ENCODE data around the gene SLC39A13. TPM values are rescaled to one million over a fixed set of nuclear protein-coding genes. Genes with fewer than 3 reads are reported as not detected.

Gene SLC39A13
- polyA plus RNA-seq, 4 donors, result 7.8 to 30.9 (median 18.0) TPM

DNA sequence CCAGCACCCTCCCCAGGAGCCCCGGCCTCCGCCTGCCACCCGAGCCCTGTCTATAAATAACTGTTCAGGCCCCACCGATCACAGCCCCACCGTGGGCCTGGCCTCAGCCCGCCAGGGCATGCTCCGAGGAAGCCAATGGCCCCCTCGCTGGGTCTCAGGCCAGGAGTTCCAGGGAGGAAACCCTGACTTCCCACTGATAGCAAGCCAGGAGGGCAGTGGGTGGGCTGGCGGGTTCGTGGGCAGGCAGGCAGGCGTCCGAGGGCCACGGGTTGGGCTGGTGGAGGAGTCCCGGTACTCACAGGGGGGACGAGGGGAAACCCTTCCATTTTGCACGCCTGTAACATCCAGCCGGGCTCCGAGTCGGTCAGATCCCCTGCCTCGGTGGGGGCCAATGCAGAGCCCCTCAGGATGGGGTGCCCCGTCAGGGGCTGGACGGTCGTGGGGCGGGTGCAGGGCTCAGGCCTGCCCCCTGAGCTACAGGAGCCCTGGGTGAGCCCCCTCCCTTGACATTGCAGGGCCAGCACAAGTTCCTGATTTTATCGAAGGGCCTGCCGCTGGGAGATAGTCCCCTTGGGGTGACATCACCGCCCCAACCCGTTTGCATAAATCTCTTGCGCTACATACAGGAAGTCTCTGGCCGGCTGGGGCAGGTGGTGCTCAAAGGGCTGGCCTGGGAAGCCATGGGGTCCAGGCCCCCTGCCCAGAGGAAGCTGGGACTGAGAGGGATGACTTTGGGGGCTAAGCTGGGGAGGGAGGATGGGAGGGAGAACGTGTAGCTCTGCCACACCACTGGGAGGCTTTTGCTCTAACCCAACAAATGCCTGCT, 30.2 kb upstream of the SLC39A13 start, which contains the start of gene SPI1:
SPI1 (minus strand) TSS at position 538 of the 826 bp plus-strand sequence; CDS start at position 344, 194 bp downstream.
- H3K36me3 ChIP-seq (ENCODE audit: control insufficient read depth in 3 of 3, insufficient read depth in 2 of 3, low read depth in 1 of 3, low read length in 3 of 3), result no peaks in the 10 kb centered on the region
- DNase-seq (no peak), FAIRE-seq (no peak)
- H3K4me3 ChIP-seq (ENCODE audit: low read depth in 1 of 3, low read length in 3 of 3), result peak within 1 kb of the TSS in 2 of 3 donors; percentile 9 to 19
- no peaks in the 10 kb centered on the region for H3K4me1 ChIP-seq (ENCODE audit: control insufficient read depth in 3 of 3, insufficient read depth in 2 of 3, low read depth in 1 of 3, low read length in 2 of 3)
- H3K9me3 ChIP-seq (ENCODE audit: control insufficient read depth in 2 of 2, insufficient read depth in 1 of 2, low read depth in 1 of 2, low read length in 1 of 2), result no peaks in the 10 kb centered on the region
- peak within 1 kb of the TSS in 1 of 3 donors; percentile 82 for H3K27ac ChIP-seq (ENCODE audit: low read depth in 1 of 3, low read length in 2 of 3)
- WGBS, 3 donors, result 67 to 83% (median 83%) methylated on average over 29 to 31 of the region's 31 CpGs
- H3K27me3 ChIP-seq (ENCODE audit: control insufficient read depth in 3 of 3, insufficient read depth in 3 of 3, low read length in 3 of 3), result no peaks in the 10 kb centered on the region

DNA sequence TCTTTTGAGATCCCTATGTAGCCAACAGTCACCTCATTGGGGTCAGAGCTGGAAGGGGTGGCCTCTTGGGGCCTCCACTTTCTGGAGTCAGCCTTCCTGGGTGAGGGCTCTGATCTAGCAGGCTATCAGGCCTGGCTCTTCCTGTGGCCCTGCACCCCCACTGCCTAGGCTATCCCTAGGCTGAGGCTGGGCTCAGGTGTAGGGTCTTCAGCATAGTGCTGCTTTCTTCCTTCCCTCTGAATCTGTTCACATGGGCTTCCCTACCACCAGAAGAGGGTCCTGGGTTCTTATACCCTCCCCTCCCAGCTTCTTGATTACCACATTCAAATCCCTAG, 29.6 kb upstream of the SLC39A13 start:
- H3K36me3 ChIP-seq (ENCODE audit: control insufficient read depth in 3 of 3, insufficient read depth in 2 of 3, low read depth in 1 of 3, low read length in 3 of 3), result no peaks in the 10 kb centered on the region
- no peak for FAIRE-seq
- H3K9me3 ChIP-seq (ENCODE audit: control insufficient read depth in 2 of 2, insufficient read depth in 1 of 2, low read depth in 1 of 2, low read length in 1 of 2), result no peaks in the 10 kb centered on the region
- DNase-seq, result no peak
- no peak overlapping the region for H3K4me3 ChIP-seq (ENCODE audit: low read depth in 1 of 3, low read length in 3 of 3)
- no peaks in the 10 kb centered on the region for H3K4me1 ChIP-seq (ENCODE audit: control insufficient read depth in 3 of 3, insufficient read depth in 2 of 3, low read depth in 1 of 3, low read length in 2 of 3)
- peak overlapping the region in 1 of 3 donors; percentile 78 for H3K27ac ChIP-seq (ENCODE audit: low read depth in 1 of 3, low read length in 2 of 3)
- H3K27me3 ChIP-seq (ENCODE audit: control insufficient read depth in 3 of 3, insufficient read depth in 3 of 3, low read length in 3 of 3), result no peaks in the 10 kb centered on the region

DNA sequence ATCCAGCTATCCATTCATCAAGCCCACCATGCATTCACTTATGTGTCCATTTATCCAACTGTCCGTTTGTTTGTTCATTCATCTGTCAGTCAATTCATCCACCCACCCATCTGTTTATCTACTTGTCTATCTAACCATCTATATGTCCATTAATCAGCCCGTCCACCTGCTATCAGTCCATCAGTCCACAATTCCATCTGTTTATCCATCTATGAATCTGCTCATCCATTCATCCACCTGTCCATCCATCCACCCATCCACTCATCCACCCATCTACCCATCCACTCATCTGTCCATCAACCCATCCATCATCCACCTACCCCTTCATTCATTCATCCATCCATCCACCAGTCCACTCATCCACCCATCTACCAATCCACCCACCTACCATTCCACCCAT, 29.1 kb upstream of the SLC39A13 start:
- no peak overlapping the region for H3K27ac ChIP-seq (ENCODE audit: low read depth in 1 of 3, low read length in 2 of 3)
- DNase-seq (no peak), FAIRE-seq (no peak)
- no peaks in the 10 kb centered on the region for H3K9me3 ChIP-seq (ENCODE audit: control insufficient read depth in 2 of 2, insufficient read depth in 1 of 2, low read depth in 1 of 2, low read length in 1 of 2)
- H3K36me3 ChIP-seq (ENCODE audit: control insufficient read depth in 3 of 3, insufficient read depth in 2 of 3, low read depth in 1 of 3, low read length in 3 of 3), result no peaks in the 10 kb centered on the region
- no peaks in the 10 kb centered on the region for H3K4me1 ChIP-seq (ENCODE audit: control insufficient read depth in 3 of 3, insufficient read depth in 2 of 3, low read depth in 1 of 3, low read length in 2 of 3)
- H3K27me3 ChIP-seq (ENCODE audit: control insufficient read depth in 3 of 3, insufficient read depth in 3 of 3, low read length in 3 of 3), result no peaks in the 10 kb centered on the region
- H3K4me3 ChIP-seq (ENCODE audit: low read depth in 1 of 3, low read length in 3 of 3), result no peak overlapping the region
- WGBS, 3 donors, result 75 to 84% (median 82%) methylated on average over 2 of the region's 2 CpGs

DNA sequence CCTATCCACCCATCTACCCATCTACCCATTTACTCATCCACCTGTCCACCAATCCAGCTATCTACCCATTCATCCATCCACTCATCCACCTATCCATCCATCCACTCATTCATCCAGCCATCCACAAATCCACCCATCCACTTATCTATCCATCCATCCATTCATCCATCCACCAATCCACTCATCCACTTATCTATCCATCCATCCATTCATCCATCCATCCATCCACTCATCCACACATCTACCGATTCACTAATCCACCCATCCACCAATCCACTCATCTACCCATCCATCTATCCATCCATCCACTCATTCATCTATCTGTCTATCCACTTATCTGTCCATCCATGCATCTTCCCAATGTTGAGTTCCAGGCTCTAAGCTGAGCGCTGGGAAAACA, 28.3 kb upstream of the SLC39A13 start:
- no peak for FAIRE-seq
- Histone ChIP-seq H3K4me3 (ENCODE audit: low read depth in 1 of 3, low read length in 3 of 3) (no peak overlapping the region), H3K9me3 (ENCODE audit: control insufficient read depth in 2 of 2, insufficient read depth in 1 of 2, low read depth in 1 of 2, low read length in 1 of 2) (no peaks in the 10 kb centered on the region), H3K27ac (ENCODE audit: low read depth in 1 of 3, low read length in 2 of 3) (no peak overlapping the region), H3K4me1 (ENCODE audit: control insufficient read depth in 3 of 3, insufficient read depth in 2 of 3, low read depth in 1 of 3, low read length in 2 of 3) (no peaks in the 10 kb centered on the region), H3K36me3 (ENCODE audit: control insufficient read depth in 3 of 3, insufficient read depth in 2 of 3, low read depth in 1 of 3, low read length in 3 of 3) (no peaks in the 10 kb centered on the region), H3K27me3 (ENCODE audit: control insufficient read depth in 3 of 3, insufficient read depth in 3 of 3, low read length in 3 of 3) (no peaks in the 10 kb centered on the region)
- WGBS, 3 donors, result 96 to 100% (median 97%) methylated on average over 2 of the region's 2 CpGs
- DNase-seq, result no peak

DNA sequence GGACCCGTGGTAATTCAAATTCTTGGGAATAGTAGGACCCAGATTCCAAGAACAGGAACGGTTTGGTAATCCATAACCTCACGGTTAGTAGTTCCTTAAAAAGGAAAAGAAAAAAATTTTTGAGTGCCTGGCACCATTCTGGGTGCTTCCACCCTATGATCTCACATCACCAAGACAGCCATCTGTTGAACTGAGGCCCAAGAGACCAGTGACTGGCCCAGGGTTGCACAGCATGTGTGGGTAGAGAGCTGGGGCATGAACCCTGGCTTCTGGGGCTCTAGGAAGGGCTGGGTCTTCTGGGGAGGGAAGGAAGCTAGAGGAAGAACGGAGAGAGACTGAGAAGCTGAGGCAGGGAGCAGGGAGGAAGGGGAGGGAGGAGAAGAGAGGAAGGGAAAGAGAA, 25.3 kb upstream of the SLC39A13 start:
- WGBS, 3 donors, result 70 to 85% (median 74%) methylated on average over 4 of the region's 4 CpGs
- H3K36me3 ChIP-seq (ENCODE audit: control insufficient read depth in 3 of 3, insufficient read depth in 2 of 3, low read depth in 1 of 3, low read length in 3 of 3), result no peaks in the 10 kb centered on the region
- no peaks in the 10 kb centered on the region for H3K27me3 ChIP-seq (ENCODE audit: control insufficient read depth in 3 of 3, insufficient read depth in 3 of 3, low read length in 3 of 3)
- H3K4me3 ChIP-seq (ENCODE audit: low read depth in 1 of 3, low read length in 3 of 3), result no peak overlapping the region
- FAIRE-seq (no peak), DNase-seq (no peak)
- H3K4me1 ChIP-seq (ENCODE audit: control insufficient read depth in 3 of 3, insufficient read depth in 2 of 3, low read depth in 1 of 3, low read length in 2 of 3), result peaks cover 0 to 3% (median 0%) of the 10 kb centered on the region in 3 donors
- no peak overlapping the region for H3K27ac ChIP-seq (ENCODE audit: low read depth in 1 of 3, low read length in 2 of 3)
- no peaks in the 10 kb centered on the region for H3K9me3 ChIP-seq (ENCODE audit: control insufficient read depth in 2 of 2, insufficient read depth in 1 of 2, low read depth in 1 of 2, low read length in 1 of 2)

DNA sequence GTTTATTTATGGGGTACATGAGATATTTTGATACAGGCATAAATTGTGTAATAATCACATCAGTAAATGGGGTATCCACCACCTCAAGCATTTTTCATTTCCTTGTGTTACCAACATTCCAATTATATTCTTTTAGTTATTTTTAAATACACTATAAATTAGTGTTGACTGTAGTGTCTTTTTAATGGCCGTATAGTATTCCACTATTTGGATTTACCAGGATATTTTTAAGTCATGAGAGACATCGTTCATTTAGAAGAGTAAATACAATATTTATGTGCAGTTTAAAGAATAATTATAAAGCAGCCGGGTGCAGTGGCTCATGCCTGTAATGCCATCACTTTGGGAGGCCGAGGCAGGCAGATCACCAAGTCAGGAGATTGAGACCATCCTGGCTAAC, 23.9 kb upstream of the SLC39A13 start:
- no peaks in the 10 kb centered on the region for H3K9me3 ChIP-seq (ENCODE audit: control insufficient read depth in 2 of 2, insufficient read depth in 1 of 2, low read depth in 1 of 2, low read length in 1 of 2)
- H3K27ac ChIP-seq (ENCODE audit: low read depth in 1 of 3, low read length in 2 of 3), result no peak overlapping the region
- H3K27me3 ChIP-seq (ENCODE audit: control insufficient read depth in 3 of 3, insufficient read depth in 3 of 3, low read length in 3 of 3), result no peaks in the 10 kb centered on the region
- WGBS, 3 donors, result 94 to 96% (median 94%) methylated on average over 4 of the region's 4 CpGs
- H3K4me3 ChIP-seq (ENCODE audit: low read depth in 1 of 3, low read length in 3 of 3), result no peak overlapping the region
- FAIRE-seq (no peak), DNase-seq (no peak)
- peaks cover 0 to 8% (median 0%) of the 10 kb centered on the region in 3 donors for H3K4me1 ChIP-seq (ENCODE audit: control insufficient read depth in 3 of 3, insufficient read depth in 2 of 3, low read depth in 1 of 3, low read length in 2 of 3)
- H3K36me3 ChIP-seq (ENCODE audit: control insufficient read depth in 3 of 3, insufficient read depth in 2 of 3, low read depth in 1 of 3, low read length in 3 of 3), result no peaks in the 10 kb centered on the region

DNA sequence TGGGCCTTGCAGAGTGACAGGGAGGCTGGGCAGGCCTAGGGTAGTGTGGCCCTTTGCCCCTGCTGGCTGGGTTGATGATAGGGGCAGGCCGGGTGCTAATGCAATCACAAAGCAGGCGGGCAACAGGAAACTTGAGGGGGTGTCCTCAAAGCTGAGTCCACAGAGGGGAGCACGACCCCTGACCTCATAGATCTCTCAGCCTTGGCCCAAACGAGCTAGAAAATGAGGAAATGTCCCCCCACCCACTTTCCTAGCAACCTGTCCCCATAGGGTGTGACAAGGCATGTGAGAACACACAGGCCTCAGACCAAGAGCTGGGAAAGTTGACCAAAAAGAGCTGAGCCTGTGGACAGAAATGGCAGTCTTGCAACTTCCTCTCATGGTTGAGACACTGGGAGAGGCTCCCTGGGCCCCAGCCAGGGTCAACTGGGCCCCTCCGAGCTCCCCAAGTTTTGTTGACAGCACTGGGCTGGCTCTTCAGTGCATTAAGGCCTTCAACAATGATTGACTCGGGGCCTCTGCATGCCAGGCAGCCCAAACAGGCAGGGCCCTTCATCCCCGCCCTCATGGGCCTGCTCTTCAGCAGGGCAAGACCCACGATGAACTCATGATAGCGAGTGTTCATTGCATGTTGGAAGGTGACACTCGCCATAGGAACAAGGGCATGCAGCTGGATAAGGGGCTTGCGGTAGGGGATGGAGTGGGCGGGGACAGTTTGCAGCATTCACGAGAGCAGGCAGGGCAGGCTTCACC, 20.3 kb upstream of the SLC39A13 start:
- Histone ChIP-seq H3K27me3 (ENCODE audit: control insufficient read depth in 3 of 3, insufficient read depth in 3 of 3, low read length in 3 of 3) (no peaks in the 10 kb centered on the region), H3K9me3 (ENCODE audit: control insufficient read depth in 2 of 2, insufficient read depth in 1 of 2, low read depth in 1 of 2, low read length in 1 of 2) (no peaks in the 10 kb centered on the region), H3K4me3 (ENCODE audit: low read depth in 1 of 3, low read length in 3 of 3) (no peak overlapping the region), H3K36me3 (ENCODE audit: control insufficient read depth in 3 of 3, insufficient read depth in 2 of 3, low read depth in 1 of 3, low read length in 3 of 3) (no peaks in the 10 kb centered on the region), H3K4me1 (ENCODE audit: control insufficient read depth in 3 of 3, insufficient read depth in 2 of 3, low read depth in 1 of 3, low read length in 2 of 3) (peaks cover 0 to 8% (median 0%) of the 10 kb centered on the region in 3 donors), H3K27ac (ENCODE audit: low read depth in 1 of 3, low read length in 2 of 3) (no peak overlapping the region)
- WGBS, 3 donors, result 71 to 75% (median 74%) methylated on average over 13 of the region's 13 CpGs
- no peak for FAIRE-seq
- DNase-seq, result no peak

DNA sequence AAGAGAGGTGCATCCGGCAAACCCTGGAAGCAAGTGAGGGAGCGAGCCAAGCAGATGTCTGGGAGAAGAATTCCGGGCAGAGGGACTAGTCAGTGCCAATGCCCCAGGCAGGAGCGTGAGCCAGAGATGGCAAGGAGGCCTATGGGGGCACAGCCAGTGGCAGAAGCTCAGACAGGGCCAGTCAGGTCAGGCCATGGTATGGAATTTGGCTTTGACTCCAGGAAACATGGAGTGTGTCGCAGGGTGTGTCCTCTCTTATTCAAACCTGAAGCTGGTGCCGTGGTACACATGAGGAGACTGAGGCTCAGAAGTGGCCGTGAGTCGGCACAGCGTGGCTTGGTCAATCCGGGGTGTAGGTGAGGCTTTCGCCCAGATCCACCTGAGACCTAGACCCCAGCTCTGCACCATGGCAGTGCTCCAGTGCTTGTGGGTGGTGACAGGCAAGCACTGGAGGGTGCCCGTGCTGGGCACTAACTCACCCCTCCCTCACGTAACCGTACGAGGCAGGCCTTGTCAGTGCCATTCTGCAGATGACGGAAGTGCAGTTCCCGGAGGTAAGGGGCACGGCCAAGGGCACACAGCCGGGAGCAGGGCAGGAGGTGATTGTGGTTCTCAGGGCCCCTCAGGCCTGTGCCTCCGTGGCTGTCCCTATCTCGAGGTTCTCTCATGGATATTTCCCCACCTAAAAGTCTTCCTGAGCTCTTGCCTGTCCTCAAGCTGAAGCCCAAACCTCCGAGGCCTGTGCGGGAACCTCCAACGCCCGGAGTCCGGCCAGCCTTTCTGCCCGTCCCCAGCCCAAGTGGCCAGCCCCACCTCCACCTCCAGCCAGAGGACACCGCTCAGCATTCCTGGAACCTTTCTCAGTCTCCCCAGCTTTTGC, 19.5 kb upstream of the SLC39A13 start:
- 83 to 91% (median 89%) methylated on average over 28 of the region's 28 CpGs for WGBS, 3 donors
- H3K4me1 ChIP-seq (ENCODE audit: control insufficient read depth in 3 of 3, insufficient read depth in 2 of 3, low read depth in 1 of 3, low read length in 2 of 3), result peaks cover 0 to 11% (median 0%) of the 10 kb centered on the region in 3 donors
- H3K36me3 ChIP-seq (ENCODE audit: control insufficient read depth in 3 of 3, insufficient read depth in 2 of 3, low read depth in 1 of 3, low read length in 3 of 3), result no peaks in the 10 kb centered on the region
- H3K9me3 ChIP-seq (ENCODE audit: control insufficient read depth in 2 of 2, insufficient read depth in 1 of 2, low read depth in 1 of 2, low read length in 1 of 2), result no peaks in the 10 kb centered on the region
- H3K27ac ChIP-seq (ENCODE audit: low read depth in 1 of 3, low read length in 2 of 3), result no peak overlapping the region
- DNase-seq (no peak), FAIRE-seq (no peak)
- H3K27me3 ChIP-seq (ENCODE audit: control insufficient read depth in 3 of 3, insufficient read depth in 3 of 3, low read length in 3 of 3), result no peaks in the 10 kb centered on the region
- no peak overlapping the region for H3K4me3 ChIP-seq (ENCODE audit: low read depth in 1 of 3, low read length in 3 of 3)

Measured in small intestine (tissue), 7 donors.